H9 (cell line): Measurements from ENCODE around the gene DPCD. TPM values are rescaled to one million over a fixed set of nuclear protein-coding genes. Genes with fewer than 3 reads are reported as not detected.

ENCODE experiments used
- DNase-seq: peaks from one replicate; pipeline ENCODE4 v3.0.0-alpha.2; 2017
- H2AFZ ChIP-seq: one replicate; pipeline ENCODE4 v1.6.1; 2013; ENCODE audit warnings: mild to moderate bottlenecking, low read length, control low read depth, moderate library complexity
- H2AK5ac ChIP-seq: 2 replicates; pipeline ENCODE4 v1.6.1; 2013; ENCODE audit warnings: low read length, control low read depth, mixed read lengths; ENCODE audit not compliant: insufficient read length
- H2BK120ac ChIP-seq: one replicate; pipeline ENCODE4 v1.6.1; 2013; ENCODE audit warnings: low read depth, mild to moderate bottlenecking, low read length, control low read depth, inconsistent platforms; ENCODE audit not compliant: poor library complexity, severe bottlenecking
- H2BK12ac ChIP-seq: 2 replicates; pipeline ENCODE4 v1.6.1; 2013; ENCODE audit warnings: low read length, control low read depth, mixed read lengths, low read depth; ENCODE audit not compliant: insufficient read length
- H2BK15ac ChIP-seq: 2 replicates; pipeline ENCODE4 v1.6.1; 2013; ENCODE audit warnings: low read depth, low read length, control low read depth
- H2BK20ac ChIP-seq: one replicate; pipeline ENCODE4 v1.6.1; 2013; ENCODE audit warnings: low read depth, mild to moderate bottlenecking, low read length, control low read depth, inconsistent platforms; ENCODE audit not compliant: poor library complexity, severe bottlenecking
- H2BK5ac ChIP-seq: 2 replicates; pipeline ENCODE4 v1.6.1; 2013; ENCODE audit warnings: low read length, control low read depth, mixed read lengths; ENCODE audit not compliant: insufficient read length
- H3K14ac ChIP-seq: 2 replicates; pipeline ENCODE4 v1.6.1; 2013; ENCODE audit warnings: low read length, control low read depth; ENCODE audit not compliant: insufficient read depth
- H3K18ac ChIP-seq: 2 replicates; pipeline ENCODE4 v1.6.1; 2013; ENCODE audit warnings: low read depth, mild to moderate bottlenecking, mixed read lengths, low read length, control low read depth; ENCODE audit not compliant: insufficient read length
- H3K23ac ChIP-seq: 2 replicates; pipeline ENCODE4 v1.6.1; 2013; ENCODE audit warnings: low read length, control low read depth, mixed read lengths, low read depth; ENCODE audit not compliant: insufficient read length
- H3K23me2 ChIP-seq: 2 replicates; pipeline ENCODE4 v1.6.1; 2013; ENCODE audit warnings: low read depth, mild to moderate bottlenecking, mixed read lengths, low read length, control low read depth; ENCODE audit not compliant: insufficient read length, poor library complexity, severe bottlenecking
- H3K27ac ChIP-seq: 2 replicates; pipeline ENCODE4 v1.5.1; 2013; ENCODE audit warnings: low read length, control low read depth, mixed read lengths, low read depth; ENCODE audit not compliant: insufficient read length
- H3K27me3 ChIP-seq: 2 replicates; pipeline ENCODE4 v1.6.1; 2013; ENCODE audit warnings: low read length, control low read depth, inconsistent platforms; ENCODE audit not compliant: insufficient read depth
- H3K4ac ChIP-seq: 2 replicates; pipeline ENCODE4 v1.6.1; 2013; ENCODE audit warnings: low read depth, mild to moderate bottlenecking, control low read depth, inconsistent platforms, low read length, moderate library complexity
- H3K4me1 ChIP-seq: 2 replicates; pipeline ENCODE4 v1.6.1; 2013; ENCODE audit warnings: low read length, control low read depth, inconsistent platforms; ENCODE audit not compliant: insufficient read depth
- H3K4me2 ChIP-seq: 2 replicates; pipeline ENCODE4 v1.6.1; 2013; ENCODE audit warnings: low read length, control low read depth, mixed read lengths; ENCODE audit not compliant: insufficient read length, insufficient read depth
- H3K56ac ChIP-seq: 2 replicates; pipeline ENCODE4 v1.6.1; 2013; ENCODE audit warnings: low read depth, mild to moderate bottlenecking, mixed read lengths, low read length, control low read depth; ENCODE audit not compliant: insufficient read length
- H3K79me1 ChIP-seq: 2 replicates; pipeline ENCODE4 v1.6.1; 2013; ENCODE audit warnings: low read depth, mild to moderate bottlenecking, moderate library complexity, low read length, control low read depth, inconsistent platforms; ENCODE audit not compliant: insufficient read depth, poor library complexity, severe bottlenecking
- H3K79me2 ChIP-seq: 2 replicates; pipeline ENCODE4 v1.6.1; 2013; ENCODE audit warnings: low read length, control low read depth, inconsistent platforms; ENCODE audit not compliant: insufficient read depth
- H3K9ac ChIP-seq: 2 replicates; pipeline ENCODE4 v1.6.1; 2013; ENCODE audit warnings: low read length, control low read depth, mixed read lengths; ENCODE audit not compliant: insufficient read length; ENCODE audit errors: extremely low read depth
- H3K9me3 ChIP-seq: one replicate; pipeline ENCODE4 v1.6.1; 2013; ENCODE audit warnings: low read depth, low read length, inconsistent platforms; ENCODE audit not compliant: control insufficient read depth
- H3T11ph ChIP-seq: one replicate; pipeline ENCODE4 v1.6.1; 2013; ENCODE audit warnings: mild to moderate bottlenecking, low read length, control low read depth, inconsistent platforms
- H4K20me1 ChIP-seq: one replicate; pipeline ENCODE4 v1.6.1; 2013; ENCODE audit not compliant: control insufficient read depth, insufficient read length, insufficient read depth
- H4K5ac ChIP-seq: 2 replicates; pipeline ENCODE4 v1.6.1; 2013; ENCODE audit warnings: low read depth, mild to moderate bottlenecking, mixed read lengths, low read length, control low read depth; ENCODE audit not compliant: insufficient read length
- H4K8ac ChIP-seq: replicated peaks from 2 replicates; pipeline ENCODE4 v1.6.1; 2013; ENCODE audit warnings: low read length, control low read depth, mixed read lengths, low read depth; ENCODE audit not compliant: insufficient read length
- H4K91ac ChIP-seq: 2 replicates; pipeline ENCODE4 v1.6.1; 2013; ENCODE audit warnings: low read depth, mild to moderate bottlenecking, moderate library complexity, mixed read lengths, low read length, control low read depth; ENCODE audit not compliant: insufficient read length
- H3K27ac Mint-ChIP-seq, 3 experiments: 2 replicates in 2 of 3; 3 replicates in 1 of 3; pipeline ENCODE4 v1.8.0; 2020 to 2021; ENCODE audit warnings: mixed read lengths in 3 of 3, mild to moderate bottlenecking in 1 of 3, moderate library complexity in 1 of 3
- H3K27me3 Mint-ChIP-seq: 2 replicates; pipeline ENCODE4 v1.8.0; 2021; ENCODE audit warnings: low read depth, mild to moderate bottlenecking, moderate library complexity, mixed read lengths
- H3K36me3 Mint-ChIP-seq, 3 experiments: 2 replicates in 2 of 3; 3 replicates in 1 of 3; pipeline ENCODE4 v1.8.0; 2020 to 2021; ENCODE audit warnings: low read depth in 3 of 3, mixed read lengths in 3 of 3; ENCODE audit not compliant: insufficient read depth in 1 of 3
- H3K4me1 Mint-ChIP-seq, 2 experiments: 2 replicates each; pipeline ENCODE4 v1.8.0; 2020; ENCODE audit warnings: mixed read lengths in 2 of 2
- H3K4me3 Mint-ChIP-seq, 2 experiments: 2 replicates in 1 of 2; 3 replicates in 1 of 2; pipeline ENCODE4 v1.8.0; 2020 to 2021; ENCODE audit warnings: mild to moderate bottlenecking in 2 of 2, mixed read lengths in 2 of 2, moderate library complexity in 1 of 2
- H3K9me3 Mint-ChIP-seq, 2 experiments: 2 replicates in 1 of 2; 3 replicates in 1 of 2; pipeline ENCODE4 v1.8.0; 2020; ENCODE audit warnings: mild to moderate bottlenecking in 2 of 2, mixed read lengths in 2 of 2, moderate library complexity in 1 of 2
- CTCF ChIP-seq: fragments of 200-600 bp; sonication (generic); conservative IDR thresholded peaks from 3 replicates; pipeline ENCODE4 v1.8.0; 2021; ENCODE audit warnings: antibody characterized with exemption, mild to moderate bottlenecking
- WGBS: extraction: QIAGEN DNeasy Blood & Tissue Kit; methylation state at CpG from one replicate; pipeline ENCODE4 v1.1.7; 2013; ENCODE audit warnings: missing lambda C conversion rate, low lambda C conversion rate, mixed read lengths; ENCODE audit not compliant: insufficient read length; ENCODE audit errors: extremely low coverage; 5-methylcytosine and 5-hydroxymethylcytosine counted together
- total RNA-seq: library from RNA; stranded (reverse); gene quantifications from 2 replicates; pipeline ENCODE4 v1.2.1, GENCODE V29; 2021

DPCD gene
- total RNA-seq, 1 experiment from 2014 or later, result 21.8 TPM

- no peak for DNase-seq
- WGBS, result no CpG with 5 or more reads among the region's 3 CpGs
- H2AK5ac ChIP-seq, result no peak overlapping the region
- no peak overlapping the region for H3K4me2 ChIP-seq
- H3T11ph ChIP-seq, result no peak overlapping the region
- no peak overlapping the region for H2AFZ ChIP-seq
- H3K9ac ChIP-seq, result no peak overlapping the region
- H3K4me1 ChIP-seq, result no peaks in the 10 kb centered on the region
- no peak overlapping the region for H2BK5ac ChIP-seq
- no peak overlapping the region for H4K5ac ChIP-seq
- H3K79me1 ChIP-seq, result no peaks in the 10 kb centered on the region
- no peak for TF ChIP-seq CTCF
- Mint-ChIP-seq H3K9me3 (peaks cover 3 to 8% of the 10 kb centered on the region in 2 experiments; a peak in 4 of 5 replicates), H3K27me3 (peaks cover 41% of the 10 kb centered on the region), H3K4me1 (peaks cover 20 to 27% of the 10 kb centered on the region in 2 experiments), H3K27ac (no peak overlapping the region), H3K4me3 (no peak overlapping the region), H3K36me3 (peaks cover 18 to 35% (median 32%) of the 10 kb centered on the region in 3 experiments)
- H2BK12ac ChIP-seq, result no peak overlapping the region
- no peak overlapping the region for H3K23ac ChIP-seq
- no peak overlapping the region for H3K56ac ChIP-seq
- H3K27ac ChIP-seq, result no peak overlapping the region
- H4K91ac ChIP-seq, result no peak overlapping the region
- no peak overlapping the region for H3K14ac ChIP-seq
- peaks cover 6% of the 10 kb centered on the region; the same call in 1 of the 2 replicates for H3K27me3 ChIP-seq
- H2BK120ac ChIP-seq, result no peak overlapping the region
- no peaks in the 10 kb centered on the region for H4K20me1 ChIP-seq
- H3K79me2 ChIP-seq, result no peaks in the 10 kb centered on the region
- H2BK20ac ChIP-seq, result no peak overlapping the region
- H3K4ac ChIP-seq, result no peak overlapping the region
- no peaks in the 10 kb centered on the region for H3K9me3 ChIP-seq
- H3K23me2 ChIP-seq, result peaks cover 8% of the 10 kb centered on the region
- no peak overlapping the region for H4K8ac ChIP-seq
- H2BK15ac ChIP-seq, result no peak overlapping the region
- H3K18ac ChIP-seq, result no peak overlapping the region
Measured at GRCh38 chr10:101575091-101575490, 13.0 kb upstream of the DPCD start.
